Measurements from ENCODE around the gene GSS. TPM values are rescaled to one million over a fixed set of nuclear protein-coding genes. Genes with fewer than 3 reads are reported as not detected.
"Not testable (repeated sequence)": the region's sequence is repeated elsewhere in the genome, so short reads cannot be mapped to it uniquely, and the experiment has no call there.

The GSS gene
- polyA plus RNA-seq, 1 donor = 19.1 TPM

GRCh38 chr20:34904202-34904621, 51.4 kb downstream of the GSS start:
- H3K9me3 ChIP-seq (ENCODE audit: control insufficient read depth, low read depth, low read length) = no peaks in the 10 kb centered on the region
- H3K27ac ChIP-seq (ENCODE audit: low read length) = no peak overlapping the region
- H3K4me3 ChIP-seq (ENCODE audit: low read length) = no peak overlapping the region
- 0% methylated on average over 1 of the region's 3 CpGs for WGBS (ENCODE audit: insufficient coverage, low lambda C conversion rate)
- peaks cover 20% of the 10 kb centered on the region for H3K4me1 ChIP-seq (ENCODE audit: control insufficient read depth, insufficient read depth, low read length)
- no peaks in the 10 kb centered on the region for H3K27me3 ChIP-seq (ENCODE audit: control insufficient read depth, insufficient read depth, low read length)
- H3K36me3 ChIP-seq (ENCODE audit: control insufficient read depth, insufficient read depth, low read length) = no peaks in the 10 kb centered on the region
- DNase-seq = peak in 1 of 2 donors; percentile 36

DNA sequence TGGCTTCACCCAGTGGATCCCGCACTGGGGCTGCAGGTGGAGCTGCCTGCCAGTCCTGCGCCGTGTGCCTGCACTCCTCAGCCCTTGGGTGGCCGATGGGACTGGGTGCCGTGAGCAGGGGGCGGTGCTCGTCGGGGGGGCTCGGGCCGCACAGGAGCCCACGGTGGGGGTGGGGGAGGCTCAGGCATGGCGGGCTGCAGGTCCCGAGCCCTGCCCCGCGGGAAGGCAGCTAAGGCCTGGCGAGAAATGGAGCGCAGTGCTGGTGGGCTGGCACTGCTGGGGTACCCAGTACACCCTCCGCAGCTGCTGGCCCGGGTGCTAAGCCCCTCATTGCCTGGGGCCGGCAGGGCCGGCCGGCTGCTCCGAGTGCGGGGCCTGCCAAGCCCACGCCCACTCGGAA, 56.9 kb downstream of the GSS start:
- not testable (repeated sequence) for H3K27ac ChIP-seq (ENCODE audit: low read length); H3K27me3 ChIP-seq (ENCODE audit: control insufficient read depth, insufficient read depth, low read length); H3K36me3 ChIP-seq (ENCODE audit: control insufficient read depth, insufficient read depth, low read length); H3K9me3 ChIP-seq (ENCODE audit: control insufficient read depth, low read depth, low read length); H3K4me3 ChIP-seq (ENCODE audit: low read length); DNase-seq
- peaks cover 14% of the 10 kb centered on the region for H3K4me1 ChIP-seq (ENCODE audit: control insufficient read depth, insufficient read depth, low read length)
- WGBS (ENCODE audit: insufficient coverage, low lambda C conversion rate) = no CpG with 5 or more reads among the region's 26 CpGs

DNA sequence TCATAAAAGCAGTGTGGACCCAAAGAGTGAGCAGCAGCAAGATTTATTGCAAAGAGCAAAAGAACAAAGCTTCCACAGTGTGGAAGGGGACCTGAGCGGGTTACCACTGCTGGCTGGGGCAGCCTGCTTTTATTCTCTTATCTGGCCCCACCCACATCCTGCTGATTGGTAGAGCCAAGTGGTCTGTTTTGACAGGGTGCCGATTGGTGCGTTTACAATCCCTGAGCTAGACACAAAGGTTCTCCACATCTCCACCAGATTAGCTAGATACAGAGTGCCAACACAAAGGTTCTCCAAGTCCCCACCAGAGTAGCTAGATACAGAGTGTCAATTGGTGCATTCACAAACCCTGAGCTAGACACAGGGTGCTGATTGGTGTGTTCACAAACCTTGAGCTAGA, 57.5 kb downstream of the GSS start:
- not testable (repeated sequence) for DNase-seq; H3K9me3 ChIP-seq (ENCODE audit: control insufficient read depth, low read depth, low read length); H3K4me3 ChIP-seq (ENCODE audit: low read length); H3K36me3 ChIP-seq (ENCODE audit: control insufficient read depth, insufficient read depth, low read length); H3K27me3 ChIP-seq (ENCODE audit: control insufficient read depth, insufficient read depth, low read length); H3K27ac ChIP-seq (ENCODE audit: low read length)
- no CpG with 5 or more reads among the region's 3 CpGs for WGBS (ENCODE audit: insufficient coverage, low lambda C conversion rate)
- peaks cover 10% of the 10 kb centered on the region for H3K4me1 ChIP-seq (ENCODE audit: control insufficient read depth, insufficient read depth, low read length)

DNA sequence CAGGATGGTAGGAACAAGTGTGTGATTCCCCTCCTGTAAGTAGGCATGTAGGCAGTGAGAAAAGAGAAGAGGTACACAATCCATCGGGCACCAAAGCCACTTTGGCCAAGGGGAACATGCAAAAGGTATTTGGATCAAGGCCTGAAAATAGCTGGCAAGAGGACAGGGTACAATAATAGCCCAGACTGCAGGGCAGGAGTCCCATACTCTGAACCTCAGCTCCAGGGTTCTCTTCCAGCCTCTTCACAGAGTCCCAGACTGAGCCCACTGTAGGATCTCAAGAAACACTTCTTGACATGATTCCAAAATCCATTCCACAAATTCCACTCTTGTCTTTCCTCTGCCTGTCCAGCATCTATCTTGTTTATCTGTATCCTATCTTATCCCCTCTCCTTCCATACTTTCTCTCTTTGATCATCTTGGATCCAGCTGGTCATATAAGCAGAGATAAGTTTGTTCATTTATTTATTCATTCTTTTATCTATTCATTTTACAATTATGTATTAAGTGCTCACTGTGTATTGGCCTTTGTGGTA, 59.5 kb downstream of the GSS start:
- H3K9me3 ChIP-seq (ENCODE audit: control insufficient read depth, low read depth, low read length) = no peaks in the 10 kb centered on the region
- H3K4me1 ChIP-seq (ENCODE audit: control insufficient read depth, insufficient read depth, low read length) = peaks cover 10% of the 10 kb centered on the region
- H3K36me3 ChIP-seq (ENCODE audit: control insufficient read depth, insufficient read depth, low read length) = no peaks in the 10 kb centered on the region
- DNase-seq = no peak
- no peaks in the 10 kb centered on the region for H3K27me3 ChIP-seq (ENCODE audit: control insufficient read depth, insufficient read depth, low read length)
- no peak overlapping the region for H3K4me3 ChIP-seq (ENCODE audit: low read length)
- WGBS (ENCODE audit: insufficient coverage, low lambda C conversion rate) = no CpG with 5 or more reads among the region's 1 CpG
- H3K27ac ChIP-seq (ENCODE audit: low read length) = no peak overlapping the region

GRCh38 chr20:34895465-34895864, 60.1 kb downstream of the GSS start:
- Histone ChIP-seq H3K4me3 (ENCODE audit: low read length) (no peak overlapping the region), H3K27ac (ENCODE audit: low read length) (no peak overlapping the region), H3K4me1 (ENCODE audit: control insufficient read depth, insufficient read depth, low read length) (peaks cover 10% of the 10 kb centered on the region), H3K9me3 (ENCODE audit: control insufficient read depth, low read depth, low read length) (no peaks in the 10 kb centered on the region), H3K27me3 (ENCODE audit: control insufficient read depth, insufficient read depth, low read length) (no peaks in the 10 kb centered on the region), H3K36me3 (ENCODE audit: control insufficient read depth, insufficient read depth, low read length) (no peaks in the 10 kb centered on the region)
- DNase-seq = peak in 1 of 2 donors; percentile 23
- WGBS (ENCODE audit: insufficient coverage, low lambda C conversion rate) = no CpG with 5 or more reads among the region's 3 CpGs

DNA sequence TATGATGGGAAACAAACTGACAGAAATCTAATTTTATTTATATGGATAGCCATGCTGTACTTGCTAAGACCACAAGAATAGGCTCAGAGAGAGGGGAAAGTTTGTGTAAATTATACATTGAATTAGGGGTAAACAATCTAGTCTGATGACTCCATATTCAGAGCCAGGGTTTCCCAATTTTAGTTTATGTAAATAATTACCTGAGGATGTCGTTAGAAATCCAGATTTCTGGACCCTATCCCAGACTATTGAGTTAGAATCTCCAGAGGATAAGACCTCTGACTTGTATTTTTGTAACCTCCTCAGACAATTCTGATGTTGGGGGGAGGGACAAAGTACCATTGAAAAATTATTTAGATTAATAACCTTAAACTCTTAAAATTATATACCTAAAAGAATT, 60.9 kb downstream of the GSS start:
- no peak overlapping the region for H3K4me3 ChIP-seq (ENCODE audit: low read length)
- no peaks in the 10 kb centered on the region for H3K27me3 ChIP-seq (ENCODE audit: control insufficient read depth, insufficient read depth, low read length)
- no peak overlapping the region for H3K27ac ChIP-seq (ENCODE audit: low read length)
- H3K9me3 ChIP-seq (ENCODE audit: control insufficient read depth, low read depth, low read length) = no peaks in the 10 kb centered on the region
- DNase-seq = no peak
- no CpG with 5 or more reads among the region's 1 CpG for WGBS (ENCODE audit: insufficient coverage, low lambda C conversion rate)
- peaks cover 10% of the 10 kb centered on the region for H3K4me1 ChIP-seq (ENCODE audit: control insufficient read depth, insufficient read depth, low read length)
- no peaks in the 10 kb centered on the region for H3K36me3 ChIP-seq (ENCODE audit: control insufficient read depth, insufficient read depth, low read length)

DNA sequence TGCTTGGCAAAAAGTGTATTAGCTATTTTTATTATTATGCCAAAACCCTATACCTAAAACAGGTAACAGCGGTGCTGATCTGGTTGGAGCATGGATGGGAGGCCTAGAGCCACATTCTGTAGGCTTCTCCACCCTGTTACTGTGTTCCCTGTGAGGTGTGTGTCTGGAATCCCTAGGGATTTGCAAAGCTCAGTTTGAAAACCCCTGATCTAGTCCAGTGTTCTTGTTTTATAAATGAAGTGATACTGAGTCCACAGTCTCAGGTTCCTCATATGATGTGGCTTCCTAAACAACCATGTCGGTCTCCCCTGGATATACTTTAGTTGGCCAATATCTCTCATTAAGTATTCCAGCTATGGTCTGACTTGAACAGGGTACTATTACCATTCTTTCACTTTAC, 62.9 kb downstream of the GSS start:
- H3K4me1 ChIP-seq (ENCODE audit: control insufficient read depth, insufficient read depth, low read length) = peaks cover 10% of the 10 kb centered on the region
- H3K27ac ChIP-seq (ENCODE audit: low read length) = no peak overlapping the region
- no peaks in the 10 kb centered on the region for H3K9me3 ChIP-seq (ENCODE audit: control insufficient read depth, low read depth, low read length)
- WGBS (ENCODE audit: insufficient coverage, low lambda C conversion rate) = 100% methylated on average over 1 of the region's 2 CpGs
- no peak for DNase-seq
- no peaks in the 10 kb centered on the region for H3K27me3 ChIP-seq (ENCODE audit: control insufficient read depth, insufficient read depth, low read length)
- no peaks in the 10 kb centered on the region for H3K36me3 ChIP-seq (ENCODE audit: control insufficient read depth, insufficient read depth, low read length)
- H3K4me3 ChIP-seq (ENCODE audit: low read length) = no peak overlapping the region

- no peak for DNase-seq
- no peak overlapping the region for H3K4me3 ChIP-seq (ENCODE audit: low read length)
- H3K4me1 ChIP-seq (ENCODE audit: control insufficient read depth, insufficient read depth, low read length) = peaks cover 10% of the 10 kb centered on the region
- H3K27ac ChIP-seq (ENCODE audit: low read length) = no peak overlapping the region
- peaks cover 2% of the 10 kb centered on the region for H3K36me3 ChIP-seq (ENCODE audit: control insufficient read depth, insufficient read depth, low read length)
- WGBS (ENCODE audit: insufficient coverage, low lambda C conversion rate) = 83% methylated on average over 1 of the region's 2 CpGs
- no peaks in the 10 kb centered on the region for H3K27me3 ChIP-seq (ENCODE audit: control insufficient read depth, insufficient read depth, low read length)
- no peaks in the 10 kb centered on the region for H3K9me3 ChIP-seq (ENCODE audit: control insufficient read depth, low read depth, low read length)
Observed at GRCh38 chr20:34891166-34892062, 64.2 kb downstream of the GSS start.

- DNase-seq = no peak
- no peaks in the 10 kb centered on the region for H3K27me3 ChIP-seq (ENCODE audit: control insufficient read depth, insufficient read depth, low read length)
- no peaks in the 10 kb centered on the region for H3K4me1 ChIP-seq (ENCODE audit: control insufficient read depth, insufficient read depth, low read length)
- peaks cover 10% of the 10 kb centered on the region for H3K36me3 ChIP-seq (ENCODE audit: control insufficient read depth, insufficient read depth, low read length)
- H3K27ac ChIP-seq (ENCODE audit: low read length) = no peak overlapping the region
- WGBS (ENCODE audit: insufficient coverage, low lambda C conversion rate) = 60% methylated on average over 1 of the region's 1 CpG
- H3K4me3 ChIP-seq (ENCODE audit: low read length) = no peak overlapping the region
- H3K9me3 ChIP-seq (ENCODE audit: control insufficient read depth, low read depth, low read length) = no peaks in the 10 kb centered on the region
Observed at GRCh38 chr20:34888468-34888867, 67.1 kb downstream of the GSS start.

DNA sequence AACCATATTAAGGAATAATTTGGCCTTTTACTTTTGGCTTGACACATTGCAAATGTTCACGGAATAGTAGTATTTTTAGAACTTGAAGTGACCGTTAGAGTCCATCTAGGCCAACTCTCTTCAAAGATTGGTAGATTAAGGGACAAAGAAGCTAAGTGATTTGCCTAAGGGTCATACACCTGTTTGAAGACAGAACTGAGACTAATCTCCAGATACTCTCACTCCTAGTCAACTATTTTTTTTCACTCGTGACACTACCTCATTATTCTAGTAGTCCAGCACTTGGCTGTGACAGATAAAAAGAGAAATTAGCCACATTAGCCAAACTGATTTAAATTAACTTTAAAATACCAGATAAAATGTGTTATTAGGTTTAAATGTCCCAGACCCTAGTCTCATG, 68.6 kb downstream of the GSS start:
- 70% methylated on average over 2 of the region's 3 CpGs for WGBS (ENCODE audit: insufficient coverage, low lambda C conversion rate)
- DNase-seq = no peak
- Histone ChIP-seq H3K4me3 (ENCODE audit: low read length) (no peak overlapping the region), H3K4me1 (ENCODE audit: control insufficient read depth, insufficient read depth, low read length) (no peaks in the 10 kb centered on the region), H3K27ac (ENCODE audit: low read length) (no peak overlapping the region), H3K36me3 (ENCODE audit: control insufficient read depth, insufficient read depth, low read length) (peaks cover 15% of the 10 kb centered on the region), H3K9me3 (ENCODE audit: control insufficient read depth, low read depth, low read length) (no peaks in the 10 kb centered on the region), H3K27me3 (ENCODE audit: control insufficient read depth, insufficient read depth, low read length) (no peaks in the 10 kb centered on the region)

GRCh38 chr20:34886122-34886521, 69.5 kb downstream of the GSS start:
- DNase-seq = no peak
- no peaks in the 10 kb centered on the region for H3K27me3 ChIP-seq (ENCODE audit: control insufficient read depth, insufficient read depth, low read length)
- no peaks in the 10 kb centered on the region for H3K9me3 ChIP-seq (ENCODE audit: control insufficient read depth, low read depth, low read length)
- 64% methylated on average over 2 of the region's 3 CpGs for WGBS (ENCODE audit: insufficient coverage, low lambda C conversion rate)
- no peak overlapping the region for H3K27ac ChIP-seq (ENCODE audit: low read length)
- no peaks in the 10 kb centered on the region for H3K4me1 ChIP-seq (ENCODE audit: control insufficient read depth, insufficient read depth, low read length)
- H3K36me3 ChIP-seq (ENCODE audit: control insufficient read depth, insufficient read depth, low read length) = peaks cover 15% of the 10 kb centered on the region
- H3K4me3 ChIP-seq (ENCODE audit: low read length) = no peak overlapping the region
